HG03571 (cell line): ENCODE measurements around the gene SHPK.
"Not testable (repeated sequence)": the region's sequence is repeated elsewhere in the genome, so short reads cannot be mapped to it uniquely, and the experiment has no call there.

Experiments used
- ATAC-seq: cut with Tn5 transposase; IDR thresholded peaks from one replicate; pipeline ENCODE4 v1.9.1; 2021; ENCODE audit not compliant: unreplicated experiment

The SHPK gene

GRCh38 chr17:3590768-3591167 lies 45.3 kb downstream of the SHPK start:
- ATAC-seq: no peak

GRCh38 chr17:3590231-3590630 lies 45.8 kb downstream of the SHPK start:
- no peak for ATAC-seq

- ATAC-seq: no peak
Measured at GRCh38 chr17:3589784-3590183, 46.3 kb downstream of the SHPK start.

GRCh38 chr17:3585826-3586225 lies 50.2 kb downstream of the SHPK start:
- no peak for ATAC-seq

GRCh38 chr17:3583456-3583855 lies 52.6 kb downstream of the SHPK start:
- no peak for ATAC-seq

GRCh38 chr17:3582915-3583314 lies 53.1 kb downstream of the SHPK start:
- ATAC-seq: no peak

- ATAC-seq: not testable (repeated sequence)
Measured at GRCh38 chr17:3578667-3579066, 57.4 kb downstream of the SHPK start.

GRCh38 chr17:3576970-3577369 lies 59.1 kb downstream of the SHPK start:
- no peak for ATAC-seq

GRCh38 chr17:3575511-3575910 lies 60.5 kb downstream of the SHPK start:
- ATAC-seq: no peak

GRCh38 chr17:3574231-3574630 lies 61.8 kb downstream of the SHPK start:
- no peak for ATAC-seq

- no peak for ATAC-seq
Measured at GRCh38 chr17:3573246-3574100, 62.6 kb downstream of the SHPK start.

GRCh38 chr17:3572231-3572630 lies 63.8 kb downstream of the SHPK start:
- ATAC-seq: no peak

- ATAC-seq: no peak
Measured at GRCh38 chr17:3571043-3571900, 64.8 kb downstream of the SHPK start.

- ATAC-seq: no peak
Measured at GRCh38 chr17:3569534-3570137, 66.4 kb downstream of the SHPK start.

GRCh38 chr17:3566551-3566950 lies 69.5 kb downstream of the SHPK start:
- ATAC-seq: no peak

GRCh38 chr17:3565143-3565542 lies 70.9 kb downstream of the SHPK start:
- ATAC-seq: no peak

GRCh38 chr17:3564241-3564640 lies 71.8 kb downstream of the SHPK start:
- ATAC-seq: not testable (repeated sequence)

GRCh38 chr17:3559270-3559645 lies 76.8 kb downstream of the SHPK start:
- no peak for ATAC-seq

GRCh38 chr17:3558603-3559269 lies 77.3 kb downstream of the SHPK start:
- ATAC-seq: peak; percentile 74
